ENCODE data around the gene PDE6H.

Gene PDE6H

DNA sequence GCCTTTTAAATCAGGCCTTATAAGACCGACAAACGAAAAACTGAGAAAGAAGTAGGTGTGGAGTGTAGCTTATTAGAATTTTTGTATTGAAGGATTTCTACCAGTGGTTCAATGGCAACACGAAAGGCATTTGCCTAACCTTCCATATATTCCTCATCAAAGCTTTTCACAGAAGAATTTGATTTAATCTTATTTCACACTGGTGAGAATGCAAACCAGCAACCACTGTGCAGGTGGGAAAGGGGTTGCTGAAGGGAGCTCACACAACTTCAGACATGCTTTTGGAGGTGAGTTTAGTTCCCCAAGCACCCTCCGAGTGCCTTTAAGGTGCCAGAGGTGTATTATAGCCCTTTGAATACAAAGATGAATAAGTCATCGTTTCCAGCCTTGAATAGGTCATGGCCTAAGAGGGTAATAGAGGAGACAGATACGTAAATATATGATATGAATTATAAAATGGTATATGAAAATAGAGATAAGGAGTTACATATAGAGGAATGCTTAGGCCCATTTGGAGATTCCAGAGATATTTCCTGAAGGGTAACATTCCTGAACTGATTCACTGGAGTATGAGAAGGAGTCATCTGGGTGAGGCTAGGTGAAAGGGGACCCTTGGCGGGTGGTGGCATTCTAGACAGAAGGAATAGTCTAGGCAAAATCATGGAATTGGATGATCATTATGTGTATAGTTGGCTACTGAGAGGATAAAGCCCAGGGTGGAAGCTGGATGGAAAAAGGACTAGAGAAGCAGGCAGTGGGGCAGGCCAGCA lies 40.9 kb upstream of the PDE6H start:
- H3K4me3 ChIP-seq (ENCODE audit: low read depth, low read length): no peak overlapping the region
- TF ChIP-seq CTCF (IDR thresholded peaks at IDR 0.05; ENCODE audit: low read depth, low read length): no peak
- no peak for DNase-seq (ENCODE audit: low read depth, low spot score)
- in situ Hi-C loops (cut with HindIII; ENCODE audit: low sequenced_read_pairs): no loop called here

DNA sequence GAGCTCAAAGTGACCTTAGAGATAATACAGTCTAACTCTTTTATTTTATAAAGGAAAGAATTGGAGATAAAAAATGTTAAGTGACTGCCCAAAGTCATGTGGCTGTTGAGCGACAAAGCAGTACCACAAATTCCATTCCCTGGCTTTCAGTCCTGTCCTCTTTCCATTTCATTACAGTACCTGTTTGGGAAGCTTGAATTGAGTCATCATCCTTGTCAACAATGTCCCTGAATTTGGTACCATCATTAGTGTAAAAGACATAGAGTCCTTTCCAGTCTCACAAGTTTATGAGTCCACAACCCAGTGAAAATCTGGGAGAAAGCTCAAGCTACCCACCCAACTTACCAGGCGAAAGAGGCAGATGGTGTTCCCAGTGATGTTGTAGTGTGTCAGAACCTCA lies 38.3 kb upstream of the PDE6H start:
- no peak for DNase-seq (ENCODE audit: low read depth, low spot score)
- H3K4me3 ChIP-seq (ENCODE audit: low read depth, low read length): no peak overlapping the region
- in situ Hi-C loops (cut with HindIII; ENCODE audit: low sequenced_read_pairs): no loop called here
- TF ChIP-seq CTCF (IDR thresholded peaks at IDR 0.05; ENCODE audit: low read depth, low read length): no peak

GRCh38 chr12:14935031-14935430 lies 37.8 kb upstream of the PDE6H start:
- in situ Hi-C loops (cut with HindIII; ENCODE audit: low sequenced_read_pairs): no loop called here
- DNase-seq (ENCODE audit: low read depth, low spot score): no peak
- TF ChIP-seq CTCF (IDR thresholded peaks at IDR 0.05; ENCODE audit: low read depth, low read length): no peak
- no peak overlapping the region for H3K4me3 ChIP-seq (ENCODE audit: low read depth, low read length)

- DNase-seq (ENCODE audit: low read depth, low spot score): no peak
- H3K4me3 ChIP-seq (ENCODE audit: low read depth, low read length): no peak overlapping the region
- TF ChIP-seq CTCF (IDR thresholded peaks at IDR 0.05; ENCODE audit: low read depth, low read length): peak; percentile 20
- in situ Hi-C loops (cut with HindIII; ENCODE audit: low sequenced_read_pairs): no loop called here
These were observed 36.5 kb upstream of the PDE6H start for GRCh38 chr12:14936224-14936861.

GRCh38 chr12:14937014-14937413 lies 35.8 kb upstream of the PDE6H start:
- DNase-seq (ENCODE audit: low read depth, low spot score): no peak
- H3K4me3 ChIP-seq (ENCODE audit: low read depth, low read length): no peak overlapping the region
- in situ Hi-C loops (cut with HindIII; ENCODE audit: low sequenced_read_pairs): no loop called here
- no peak for TF ChIP-seq CTCF (IDR thresholded peaks at IDR 0.05; ENCODE audit: low read depth, low read length)

- no peak overlapping the region for H3K4me3 ChIP-seq (ENCODE audit: low read depth, low read length)
- no peak for TF ChIP-seq CTCF (IDR thresholded peaks at IDR 0.05; ENCODE audit: low read depth, low read length)
- in situ Hi-C loops (cut with HindIII; ENCODE audit: low sequenced_read_pairs): no loop called here
- no peak for DNase-seq (ENCODE audit: low read depth, low spot score)
These were observed 35.2 kb upstream of the PDE6H start for GRCh38 chr12:14937689-14938088.

Measured in astrocyte of the spinal cord (primary cell).